ENCODE results near the gene FOXO6. TPM values are rescaled to one million over a fixed set of nuclear protein-coding genes. Genes with fewer than 3 reads are reported as not detected.

The FOXO6 gene
- 0.12 and 0.55 TPM in 2 replicates for total RNA-seq

DNA sequence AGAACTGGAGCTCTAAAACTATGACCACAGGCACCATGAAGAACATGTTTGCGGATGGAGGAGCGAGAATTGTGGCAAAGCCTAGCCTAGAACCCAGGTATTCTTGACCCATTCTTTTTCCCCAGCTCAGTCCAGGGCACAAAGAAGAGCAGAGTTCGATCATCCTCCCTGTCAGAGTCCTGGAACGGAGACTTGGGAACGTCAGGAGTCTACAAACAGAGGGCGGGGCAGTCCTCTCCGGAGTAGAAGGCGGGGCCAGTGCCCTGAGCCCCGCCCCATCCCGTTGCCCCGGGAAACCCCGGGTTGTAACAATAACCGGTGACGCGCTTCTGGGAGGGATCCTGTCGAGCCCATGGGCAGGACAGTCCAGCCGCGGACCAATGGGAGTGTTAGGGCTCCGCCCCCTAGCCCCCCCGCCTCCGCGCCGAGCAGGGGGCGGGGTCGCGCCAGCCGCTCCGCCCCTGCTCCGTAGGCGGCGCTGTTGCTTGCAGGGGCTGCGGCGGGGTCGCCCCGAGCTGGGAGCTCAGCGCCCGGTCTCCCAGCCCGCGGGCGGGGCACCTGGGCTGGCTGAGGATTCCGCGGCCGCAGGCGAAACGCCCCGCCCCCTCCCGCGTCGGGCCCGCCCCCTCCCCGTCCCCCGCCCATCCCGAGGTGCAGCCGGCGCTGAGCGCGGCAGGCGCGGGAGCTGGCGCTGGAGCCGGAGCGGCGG is at the start of gene FOXO6:
TSS of gene FOXO6 (plus strand) at position 649 of the 709 bp plus-strand sequence.
- H3K27me3 Mint-ChIP-seq: peaks cover 32% of the 10 kb centered on the region
- DNase-seq (peak; percentile 90), ATAC-seq (ENCODE audit: low read depth) (peak; percentile 89)
- intact Hi-C loops (cut with micrococcal nuclease): loop anchor here (1.0 to 10.0 kb wide), 5 partner anchors 22 to 1574 kb away; no protein-coding TSS in a partner anchor
- TF ChIP-seq CTCF (IDR thresholded peaks at IDR 0.05): no peak
- POLR2A ChIA-PET: no interaction called here
- peaks cover 26% of the 10 kb centered on the region for H3K4me1 Mint-ChIP-seq
- CTCF ChIA-PET: interaction anchor here (0.7 kb wide), 1 partner anchor 54 kb away, joined by 3 read pairs; no protein-coding TSS in a partner anchor
- H3K4me3 Mint-ChIP-seq: peak within 1 kb of the TSS; percentile 76
- H3K27ac Mint-ChIP-seq: peak within 1 kb of the TSS; percentile 28
- no peaks in the 10 kb centered on the region for H3K36me3 Mint-ChIP-seq (ENCODE audit: low read depth)
- H3K9me3 Mint-ChIP-seq: no peaks in the 10 kb centered on the region

GRCh38 chr1:41312991-41313645 is 48.1 kb upstream of the FOXO6 start:
- CTCF ChIA-PET: no interaction called here
- intact Hi-C loops (cut with micrococcal nuclease): no loop called here
- no peak for DNase-seq
- Mint-ChIP-seq H3K4me1 (peaks cover 2% of the 10 kb centered on the region), H3K27me3 (peaks cover 2% of the 10 kb centered on the region), H3K9me3 (peaks cover 6% of the 10 kb centered on the region), H3K4me3 (no peak overlapping the region), H3K27ac (no peak overlapping the region), H3K36me3 (ENCODE audit: low read depth) (no peaks in the 10 kb centered on the region)
- POLR2A ChIA-PET: no interaction called here
- no peak for TF ChIP-seq CTCF (IDR thresholded peaks at IDR 0.05)
- ATAC-seq (ENCODE audit: low read depth): no peak

DNA sequence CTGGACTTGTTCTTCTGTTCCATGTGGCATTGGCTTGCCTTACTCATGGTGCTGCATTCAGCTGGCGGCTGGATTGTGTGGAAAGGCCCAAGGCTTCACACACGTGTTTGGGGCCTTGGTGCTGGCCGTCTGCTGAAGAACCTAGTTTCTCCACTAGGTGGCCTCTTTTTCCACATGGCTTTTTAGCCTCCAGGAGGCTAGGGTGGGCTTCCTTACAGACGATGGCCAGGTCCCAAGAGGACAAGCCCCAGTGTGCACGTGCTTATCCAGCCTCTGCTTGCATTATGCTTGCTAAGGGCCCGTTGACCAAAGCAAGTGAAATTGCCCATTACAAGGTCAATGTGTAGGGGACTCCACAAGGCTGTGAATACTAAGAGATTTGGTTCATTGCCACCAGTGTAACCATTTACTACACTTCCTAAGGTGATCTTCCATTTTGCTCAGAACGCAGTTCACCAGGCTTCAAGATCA is 47.5 kb upstream of the FOXO6 start:
- no peaks in the 10 kb centered on the region for H3K36me3 Mint-ChIP-seq (ENCODE audit: low read depth)
- intact Hi-C loops (cut with micrococcal nuclease): no loop called here
- ChIA-PET POLR2A (no interaction called here), CTCF (no interaction called here)
- peaks cover 2% of the 10 kb centered on the region for H3K4me1 Mint-ChIP-seq
- no peak for ATAC-seq (ENCODE audit: low read depth)
- no peak for TF ChIP-seq CTCF (IDR thresholded peaks at IDR 0.05)
- H3K27ac Mint-ChIP-seq: no peak overlapping the region
- peaks cover 2% of the 10 kb centered on the region for H3K9me3 Mint-ChIP-seq
- peaks cover 2% of the 10 kb centered on the region for H3K27me3 Mint-ChIP-seq
- no peak for DNase-seq
- no peak overlapping the region for H3K4me3 Mint-ChIP-seq

GRCh38 chr1:41314376-41315145 is 46.7 kb upstream of the FOXO6 start:
- no peak for DNase-seq
- H3K4me3 Mint-ChIP-seq: no peak overlapping the region
- no peaks in the 10 kb centered on the region for H3K4me1 Mint-ChIP-seq
- H3K36me3 Mint-ChIP-seq (ENCODE audit: low read depth): no peaks in the 10 kb centered on the region
- POLR2A ChIA-PET: no interaction called here
- CTCF ChIA-PET: no interaction called here
- peaks cover 6% of the 10 kb centered on the region for H3K27me3 Mint-ChIP-seq
- no peak for ATAC-seq (ENCODE audit: low read depth)
- peaks cover 2% of the 10 kb centered on the region for H3K9me3 Mint-ChIP-seq
- no peak for TF ChIP-seq CTCF (IDR thresholded peaks at IDR 0.05)
- H3K27ac Mint-ChIP-seq: no peak overlapping the region
- intact Hi-C loops (cut with micrococcal nuclease): no loop called here

Data from activated B cell treated with CpG ODN at 0.5 μM for 24 hours (primary cell).